Thyroid gland (tissue), 4 donors: ENCODE results near the gene TCERG1L.

Experiments
- CTCF ChIP-seq, 6 experiments: fragments of 200-600 bp in 3 of 6; fragments of 450-650 bp in 3 of 6; sonication (generic) in 3 of 6; IDR thresholded peaks; one replicate each; pipeline ENCODE4 v1.5.1; 2016 to 2019; ENCODE audit warnings: antibody characterized with exemption in 6 of 6, mild to moderate bottlenecking in 2 of 6, inconsistent platforms in 1 of 6, moderate library complexity in 1 of 6
- POLR2A ChIP-seq, 2 donors: fragments of 450-650 bp; IDR thresholded peaks; one replicate each; pipeline ENCODE4 v1.6.1; 2017; ENCODE audit warnings: antibody characterized with exemption in 2 of 2, mild to moderate bottlenecking in 2 of 2, moderate library complexity in 1 of 2

- TF ChIP-seq CTCF (IDR thresholded peaks at IDR 0.05): no peak
- TF ChIP-seq POLR2A (IDR thresholded peaks at IDR 0.05): no peak
Observed at GRCh38 chr10:131076356-131076755, 235.2 kb downstream of the TCERG1L start.
